ENCODE data around the gene HOXB2. TPM values are rescaled to one million over a fixed set of nuclear protein-coding genes. Genes with fewer than 3 reads are reported as not detected.

The HOXB2 gene
- total RNA-seq, 2 donors from 2014 or later = 4.1 to 9.5 TPM

- DNase-seq (ENCODE audit: low spot score) = no peak
- TF ChIP-seq POLR2A (IDR thresholded peaks at IDR 0.05) = no peak
- TF ChIP-seq CTCF (IDR thresholded peaks at IDR 0.05) = no peak
- no peak for TF ChIP-seq POLR2AphosphoS5 (IDR thresholded peaks at IDR 0.05)
- no peaks in the 10 kb centered on the region for H3K36me3 ChIP-seq
- no peak overlapping the region for H3K4me3 ChIP-seq
- H3K27me3 ChIP-seq (replicated peaks; ENCODE audit: insufficient read depth) = peaks cover 27% of the 10 kb centered on the region
- intact Hi-C loops (cut with DNase I) = no loop called here
- no peak overlapping the region for H3K27ac ChIP-seq
- WGBS = 36% methylated on average over 10 of the region's 10 CpGs
- peaks cover 4% of the 10 kb centered on the region for H3K4me1 ChIP-seq (replicated peaks)
- H3K9me3 ChIP-seq = no peaks in the 10 kb centered on the region
These were observed 44.3 kb upstream of the HOXB2 start for GRCh38 chr17:48589060-48589830.

GRCh38 chr17:48588528-48588927 lies 43.6 kb upstream of the HOXB2 start:
- Histone ChIP-seq H3K9me3 (no peaks in the 10 kb centered on the region), H3K36me3 (no peaks in the 10 kb centered on the region), H3K4me3 (no peak overlapping the region), H3K4me1 (replicated peaks) (peaks cover 4% of the 10 kb centered on the region), H3K27me3 (replicated peaks; ENCODE audit: insufficient read depth) (peaks cover 24% of the 10 kb centered on the region), H3K27ac (no peak overlapping the region)
- no peak for DNase-seq (ENCODE audit: low spot score)
- TF ChIP-seq POLR2A (IDR thresholded peaks at IDR 0.05) (no peak), POLR2AphosphoS5 (IDR thresholded peaks at IDR 0.05) (no peak), CTCF (IDR thresholded peaks at IDR 0.05) (no peak)
- intact Hi-C loops (cut with DNase I) = no loop called here
- WGBS = 50% methylated on average over 2 of the region's 2 CpGs

GRCh38 chr17:48588074-48588415 lies 43.1 kb upstream of the HOXB2 start:
- Histone ChIP-seq H3K36me3 (no peaks in the 10 kb centered on the region), H3K4me1 (replicated peaks) (peaks cover 4% of the 10 kb centered on the region), H3K27me3 (replicated peaks; ENCODE audit: insufficient read depth) (peaks cover 21% of the 10 kb centered on the region), H3K4me3 (no peak overlapping the region), H3K9me3 (no peaks in the 10 kb centered on the region), H3K27ac (no peak overlapping the region)
- no peak for DNase-seq (ENCODE audit: low spot score)
- TF ChIP-seq CTCF (IDR thresholded peaks at IDR 0.05) = no peak
- no peak for TF ChIP-seq POLR2A (IDR thresholded peaks at IDR 0.05)
- no peak for TF ChIP-seq POLR2AphosphoS5 (IDR thresholded peaks at IDR 0.05)
- intact Hi-C loops (cut with DNase I) = no loop called here
- 48% methylated on average over 2 of the region's 2 CpGs for WGBS

- H3K27me3 ChIP-seq (replicated peaks; ENCODE audit: insufficient read depth) = peaks cover 22% of the 10 kb centered on the region
- WGBS = 58% methylated on average over 5 of the region's 5 CpGs
- intact Hi-C loops (cut with DNase I) = no loop called here
- H3K27ac ChIP-seq = no peak overlapping the region
- H3K9me3 ChIP-seq = no peaks in the 10 kb centered on the region
- no peak for DNase-seq (ENCODE audit: low spot score)
- no peaks in the 10 kb centered on the region for H3K36me3 ChIP-seq
- no peak for TF ChIP-seq POLR2AphosphoS5 (IDR thresholded peaks at IDR 0.05)
- no peak for TF ChIP-seq CTCF (IDR thresholded peaks at IDR 0.05)
- no peak for TF ChIP-seq POLR2A (IDR thresholded peaks at IDR 0.05)
- no peak overlapping the region for H3K4me3 ChIP-seq
- H3K4me1 ChIP-seq (replicated peaks) = peaks cover 4% of the 10 kb centered on the region
These were observed 42.6 kb upstream of the HOXB2 start for GRCh38 chr17:48587276-48588073.

All from prostate gland (tissue), 2 donors.